GM21390 (cell line): ENCODE measurements around the gene SLC10A3.

ENCODE experiments used
- ATAC-seq: cut with Tn5 transposase; IDR thresholded peaks from one replicate; pipeline ENCODE4 v1.9.1; 2021; ENCODE audit not compliant: unreplicated experiment

Gene SLC10A3

DNA sequence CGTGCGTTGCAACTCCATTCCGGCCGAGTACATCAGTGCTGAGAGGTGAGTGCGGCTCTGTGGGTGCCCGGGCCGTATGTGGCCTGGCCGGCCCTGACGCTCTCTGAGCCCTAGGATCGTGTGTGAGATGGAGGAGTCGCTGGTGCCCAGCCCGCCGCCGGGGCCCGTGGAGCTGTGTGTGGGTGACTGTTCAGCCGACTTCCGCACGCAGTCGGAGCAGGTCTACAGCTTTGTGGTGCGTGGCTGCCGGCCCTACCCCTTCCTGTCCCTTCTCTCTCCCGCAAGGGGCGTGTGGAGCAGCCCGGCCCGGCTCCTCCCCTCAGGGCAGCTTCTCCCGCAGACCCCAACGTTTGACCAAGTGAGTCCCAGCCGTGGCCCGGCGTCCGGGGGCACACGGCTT lies 24.4 kb downstream of the SLC10A3 start:
- no peak for ATAC-seq

DNA sequence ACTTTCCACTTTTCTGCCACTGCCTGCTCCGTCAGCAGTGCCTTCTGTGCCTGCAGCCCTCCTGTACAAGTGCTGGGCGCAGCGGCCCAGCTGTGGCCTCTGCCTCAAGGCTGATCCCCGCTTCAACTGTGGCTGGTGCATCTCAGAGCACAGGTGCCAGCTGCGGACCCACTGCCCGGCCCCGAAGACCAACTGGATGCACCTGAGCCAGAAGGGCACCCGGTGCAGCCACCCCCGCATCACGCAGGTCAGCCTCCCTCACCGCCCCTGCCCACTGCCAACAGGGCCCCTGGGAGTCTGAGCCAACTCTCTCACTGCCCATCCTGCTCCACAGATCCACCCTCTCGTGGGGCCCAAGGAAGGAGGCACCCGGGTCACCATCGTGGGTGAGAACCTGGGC lies 24.8 kb downstream of the SLC10A3 start:
- ATAC-seq = no peak

DNA sequence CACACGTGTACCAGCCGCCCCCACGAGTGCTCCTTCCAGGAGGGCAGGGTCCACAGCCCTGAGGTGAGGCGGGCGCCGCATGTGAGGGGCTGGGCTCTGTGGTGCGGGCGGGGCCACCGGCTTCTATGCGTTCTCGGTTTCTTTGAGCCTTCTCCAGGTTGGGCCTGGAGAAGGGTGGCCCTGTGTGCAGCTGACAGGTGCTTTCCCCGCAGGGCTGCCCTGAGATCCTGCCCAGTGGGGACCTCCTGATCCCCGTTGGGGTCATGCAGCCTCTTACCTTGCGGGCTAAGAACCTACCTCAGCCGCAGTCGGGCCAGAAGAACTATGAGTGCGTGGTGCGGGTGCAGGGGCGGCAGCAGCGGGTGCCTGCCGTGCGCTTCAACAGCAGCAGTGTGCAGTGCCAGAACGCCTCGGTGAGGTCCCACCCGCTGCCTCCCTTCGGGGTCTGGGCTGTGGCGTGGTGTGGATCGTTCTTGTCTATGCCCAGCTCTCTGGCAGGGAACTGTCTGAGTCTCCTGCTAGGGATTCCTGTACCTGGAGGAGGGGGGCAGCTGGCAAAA lies 25.5 kb downstream of the SLC10A3 start:
- ATAC-seq = no peak

DNA sequence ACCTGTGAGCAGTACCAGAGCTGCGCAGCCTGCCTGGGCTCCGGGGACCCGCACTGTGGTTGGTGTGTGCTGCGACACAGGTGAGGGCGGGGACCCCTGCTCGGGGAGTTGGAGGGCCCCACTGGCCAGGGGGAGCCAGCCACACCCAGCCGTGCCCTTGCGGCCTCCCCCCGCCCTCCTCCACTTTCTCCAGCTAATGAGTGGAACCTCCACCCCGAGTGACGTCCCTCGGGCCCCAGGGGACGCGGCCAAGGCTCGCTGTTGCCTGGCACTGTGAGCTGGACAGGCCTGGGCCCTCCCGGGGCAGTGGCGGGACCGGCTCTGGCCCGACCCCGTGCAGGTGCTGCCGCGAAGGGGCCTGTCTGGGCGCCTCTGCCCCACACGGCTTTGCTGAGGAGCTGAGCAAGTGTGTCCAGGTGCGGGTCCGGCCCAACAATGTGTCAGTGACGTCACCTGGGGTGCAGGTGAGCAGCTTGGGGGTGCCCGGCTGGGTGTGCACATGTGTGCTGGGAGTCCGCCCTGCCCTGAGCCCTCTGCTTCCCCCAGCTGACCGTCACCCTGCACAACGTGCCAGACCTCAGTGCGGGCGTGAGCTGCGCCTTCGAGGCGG lies 26.7 kb downstream of the SLC10A3 start:
- ATAC-seq = no peak

DNA sequence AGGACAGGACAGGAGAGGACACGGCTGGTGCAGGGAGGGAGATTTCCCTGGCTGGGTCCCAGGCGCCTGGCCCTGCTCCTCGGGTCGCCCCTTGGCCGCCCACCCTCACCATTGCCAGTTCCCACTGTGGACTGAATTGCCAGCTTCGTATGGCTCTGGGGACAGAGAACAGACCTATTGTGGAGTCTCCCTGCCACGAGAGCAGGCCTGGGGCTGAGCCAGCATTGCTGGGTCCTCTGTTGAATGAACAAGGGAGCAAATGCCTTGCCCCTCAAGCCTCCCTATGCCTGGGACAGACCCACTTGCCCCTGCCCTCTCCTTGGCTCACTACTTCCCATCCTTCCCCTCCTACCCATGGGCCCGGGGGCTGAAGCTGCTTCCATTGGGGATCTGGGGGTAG lies 28.0 kb downstream of the SLC10A3 start:
- no peak for ATAC-seq

DNA sequence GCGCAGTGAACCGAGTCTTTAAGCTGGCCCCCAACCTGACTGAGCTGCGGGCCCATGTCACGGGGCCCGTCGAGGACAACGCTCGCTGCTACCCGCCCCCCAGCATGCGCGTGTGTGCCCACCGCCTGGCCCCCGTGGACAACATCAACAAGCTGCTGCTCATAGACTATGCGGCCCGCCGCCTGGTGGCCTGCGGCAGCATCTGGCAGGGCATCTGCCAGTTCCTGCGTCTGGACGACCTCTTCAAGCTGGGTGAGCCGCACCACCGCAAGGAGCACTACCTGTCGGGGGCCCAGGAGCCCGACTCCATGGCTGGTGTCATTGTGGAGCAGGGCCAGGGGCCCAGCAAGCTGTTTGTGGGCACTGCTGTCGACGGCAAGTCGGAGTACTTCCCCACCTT lies 30.1 kb downstream of the SLC10A3 start:
- no peak for ATAC-seq

DNA sequence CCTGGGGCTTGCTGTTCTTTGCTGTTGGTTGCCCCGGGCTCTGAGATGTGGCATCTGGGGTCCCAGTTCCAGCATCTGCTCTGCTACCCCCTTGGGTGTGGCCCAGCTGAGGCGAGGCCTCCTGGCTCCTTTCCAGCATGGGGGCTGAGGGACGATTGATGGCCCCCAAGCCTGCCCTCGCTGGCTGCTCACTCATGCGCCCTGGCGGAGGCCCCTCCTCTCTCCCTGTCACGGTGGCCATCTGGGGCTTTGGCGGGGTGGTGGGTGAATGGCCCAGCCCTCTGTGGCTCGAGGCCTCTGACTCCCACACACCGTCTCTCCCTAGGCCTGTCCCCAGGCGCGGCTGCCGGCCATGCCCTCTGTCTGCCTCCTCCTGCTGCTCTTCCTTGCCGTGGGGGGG lies 30.6 kb downstream of the SLC10A3 start:
- no peak for ATAC-seq

DNA sequence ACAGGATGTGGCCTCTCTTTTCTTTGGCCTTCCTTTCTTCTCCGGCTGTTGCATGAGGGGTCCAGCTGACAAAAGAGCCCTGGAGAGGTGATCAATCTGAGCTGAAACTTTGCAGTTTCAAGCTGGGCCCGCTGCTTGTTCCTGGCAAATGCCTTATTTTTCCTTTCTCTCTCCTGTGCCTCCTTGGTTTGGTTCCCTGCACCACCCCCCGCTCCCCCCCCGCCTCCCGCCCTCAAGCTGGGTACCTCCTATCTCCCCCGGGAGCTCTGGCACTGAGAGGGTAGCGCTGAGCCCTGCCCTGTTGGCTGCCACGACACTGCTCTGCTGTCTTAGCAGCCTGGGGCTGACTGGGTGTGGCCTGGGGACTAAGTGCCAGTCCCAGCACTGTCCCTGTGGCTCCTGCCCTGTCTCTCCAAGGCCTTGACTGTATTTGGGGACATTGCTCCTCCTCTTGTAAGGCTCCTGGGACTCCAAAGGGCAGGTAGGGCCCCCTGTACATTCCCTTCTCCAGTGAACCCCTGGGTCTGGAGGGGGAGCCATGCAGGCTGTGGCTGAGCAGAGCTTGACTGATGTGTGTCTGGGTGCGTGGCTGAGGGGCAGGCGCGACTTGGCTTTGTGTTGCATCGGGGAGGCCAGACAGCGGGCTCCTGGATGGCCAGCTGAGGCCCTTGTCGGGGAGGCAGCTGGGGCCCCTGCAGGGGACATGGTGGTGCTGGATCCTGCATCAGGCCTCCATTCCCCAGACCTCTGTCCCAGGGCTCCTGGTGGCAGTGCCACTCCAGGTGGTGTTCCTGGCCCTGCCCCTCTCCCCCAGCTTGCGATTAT lies 31.3 kb downstream of the SLC10A3 start:
- no peak for ATAC-seq

DNA sequence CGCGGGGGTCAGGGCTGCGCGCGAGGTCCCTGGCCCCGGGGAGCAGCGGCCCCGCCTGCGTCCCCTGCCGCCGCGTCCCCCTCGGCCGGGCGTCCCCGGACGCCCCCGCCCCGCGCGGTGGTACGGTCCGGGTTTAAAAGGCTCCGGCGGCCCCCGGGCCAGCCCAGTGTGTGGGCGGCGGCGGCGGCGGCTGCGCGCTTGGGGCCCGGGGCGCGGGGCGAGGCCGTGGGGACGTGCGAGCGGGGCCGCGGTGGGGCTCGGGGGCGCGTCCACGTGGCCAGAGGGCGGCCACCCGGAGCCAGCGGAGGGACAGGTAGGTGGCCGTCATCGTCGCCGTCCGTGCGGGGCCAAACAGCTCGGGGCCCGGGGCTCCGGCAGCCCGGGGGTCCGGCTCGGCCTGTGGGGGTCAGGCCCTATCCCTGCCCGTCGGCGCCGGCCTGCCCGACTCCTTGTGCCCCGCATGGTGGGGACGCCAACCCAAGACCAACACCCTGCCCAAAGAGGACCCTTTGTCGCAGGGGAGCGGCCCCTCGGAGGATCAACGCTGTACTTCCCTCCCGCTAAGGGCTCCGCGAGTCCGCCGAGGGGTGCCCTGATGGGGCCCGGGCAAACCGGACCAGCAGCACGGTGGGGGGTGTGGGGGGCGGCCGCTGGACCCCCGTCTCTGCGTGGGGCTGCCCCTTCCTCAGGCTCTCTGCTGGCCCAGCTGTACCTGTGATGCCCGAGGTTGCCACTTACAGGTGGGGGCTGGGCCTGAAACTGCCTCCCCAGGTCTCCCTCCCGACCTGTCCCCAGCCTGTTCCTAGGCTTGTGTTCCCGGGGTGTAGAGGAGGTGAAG lies 32.1 kb downstream of the SLC10A3 start, which contains the start of gene PLXNA3:
TSS of gene PLXNA3 (plus strand) at position 166 of the 838 bp plus-strand sequence. CDS start 1,903 bp downstream, outside the sequence.
- ATAC-seq = peak; percentile 61

DNA sequence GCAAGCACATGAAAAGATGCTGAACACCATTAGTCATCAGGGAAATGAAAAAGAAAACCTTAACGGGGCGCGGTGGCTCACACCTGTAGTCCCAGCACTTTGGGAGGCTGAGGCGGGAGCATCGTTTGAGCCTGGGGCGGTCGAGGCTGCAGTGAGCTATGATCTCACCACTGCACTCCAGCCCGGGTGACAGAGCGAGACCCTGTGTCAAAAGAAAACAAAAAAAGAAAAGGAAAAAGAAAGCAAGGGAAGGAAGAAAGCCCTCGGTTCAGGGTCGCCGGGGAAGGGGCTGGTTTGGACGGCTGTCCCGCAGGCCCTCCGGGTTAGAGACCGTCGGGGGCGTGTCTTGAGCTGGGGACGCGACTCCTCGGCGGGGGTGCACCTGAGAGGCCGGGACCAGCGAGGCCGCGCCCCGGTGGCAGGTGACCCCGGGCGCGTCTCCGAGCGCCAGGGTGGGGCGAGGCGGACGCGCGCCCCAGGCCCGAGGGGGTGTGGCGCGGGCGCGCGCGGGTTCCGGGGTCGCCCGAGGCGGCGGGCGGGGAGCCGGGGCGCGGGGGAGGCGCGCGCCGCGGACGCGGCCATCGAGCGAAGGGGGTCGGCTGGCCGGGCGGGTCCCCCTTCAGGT lies 32.8 kb downstream of the SLC10A3 start:
- ATAC-seq = peak; percentile 64

DNA sequence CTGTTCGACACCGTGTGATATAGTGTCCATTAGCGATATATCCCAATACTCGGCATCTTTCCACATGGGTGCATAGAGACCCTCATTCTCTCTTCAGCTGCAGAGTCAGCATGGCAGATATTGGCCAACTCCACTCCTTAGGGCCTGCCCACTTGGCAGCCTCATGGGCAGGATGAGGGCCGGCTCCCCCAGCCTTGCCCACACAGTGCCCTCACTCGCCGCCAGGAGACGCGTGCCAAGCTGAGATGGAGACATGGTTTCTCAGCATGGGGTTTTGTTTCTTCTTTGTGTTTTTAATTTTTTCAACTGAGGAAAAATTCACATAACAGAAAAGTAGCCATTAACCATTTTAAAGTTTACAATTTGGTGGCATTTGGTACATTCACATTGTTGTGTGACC lies 37.6 kb downstream of the SLC10A3 start:
- no peak for ATAC-seq

DNA sequence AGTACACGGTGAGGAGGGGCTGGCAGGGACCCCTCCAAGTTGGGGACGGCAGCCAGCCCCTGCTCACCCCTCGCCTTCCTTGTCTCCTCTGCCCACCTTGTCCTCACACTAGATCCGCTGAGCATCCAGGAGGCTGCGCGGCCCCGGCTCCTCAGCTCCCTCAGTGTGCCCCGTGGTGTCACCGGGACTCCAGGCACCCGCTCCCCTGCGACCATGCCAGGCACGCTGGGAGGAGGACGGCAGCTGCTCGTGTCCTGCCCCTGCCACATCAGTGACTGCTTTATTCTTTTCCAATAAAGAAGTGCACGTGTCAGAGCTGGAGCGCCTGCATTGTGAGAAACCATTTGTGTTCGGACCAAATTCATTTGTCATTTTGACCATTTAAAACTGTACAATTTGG lies 40.1 kb downstream of the SLC10A3 start:
- no peak for ATAC-seq

DNA sequence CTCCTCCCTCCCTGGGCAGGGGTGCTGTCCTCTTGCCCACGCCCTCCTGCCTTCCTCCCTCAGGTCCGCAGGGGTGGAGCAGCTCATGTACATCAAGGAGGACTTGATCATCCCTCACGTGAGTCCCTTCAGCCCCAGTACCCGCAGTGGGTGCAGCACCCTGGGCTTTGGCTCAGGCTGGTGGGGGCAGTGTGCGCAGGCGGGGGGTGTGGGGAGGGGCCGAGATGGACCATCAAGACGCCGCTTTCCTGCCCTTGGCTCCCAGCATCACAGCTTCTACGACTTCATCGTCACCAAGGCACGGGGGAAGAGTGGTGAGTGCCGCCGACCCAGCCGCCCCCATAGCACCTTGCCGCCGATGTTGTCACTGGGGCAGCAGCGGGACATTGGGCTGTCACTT lies 40.8 kb downstream of the SLC10A3 start:
- no peak for ATAC-seq

DNA sequence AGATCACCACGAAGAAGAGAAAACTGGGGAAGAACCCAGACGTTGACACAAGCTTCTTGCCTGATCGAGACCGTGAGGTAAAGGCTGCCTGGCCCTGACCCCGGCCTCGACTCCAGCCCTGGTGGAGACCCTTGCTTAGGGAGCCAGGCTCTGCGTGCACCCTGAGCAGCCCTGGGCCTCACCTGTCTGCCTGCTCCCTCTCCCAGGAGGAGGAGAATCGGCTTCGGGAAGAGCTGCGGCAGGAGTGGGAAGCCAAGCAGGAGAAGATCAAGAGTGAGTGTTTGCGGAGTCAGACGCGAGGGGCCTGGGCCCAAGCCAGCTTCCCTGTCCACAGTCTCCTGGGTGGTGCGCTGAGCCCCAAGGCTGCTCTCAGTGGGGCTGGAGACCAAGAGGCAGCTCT lies 41.9 kb downstream of the SLC10A3 start:
- no peak for ATAC-seq

DNA sequence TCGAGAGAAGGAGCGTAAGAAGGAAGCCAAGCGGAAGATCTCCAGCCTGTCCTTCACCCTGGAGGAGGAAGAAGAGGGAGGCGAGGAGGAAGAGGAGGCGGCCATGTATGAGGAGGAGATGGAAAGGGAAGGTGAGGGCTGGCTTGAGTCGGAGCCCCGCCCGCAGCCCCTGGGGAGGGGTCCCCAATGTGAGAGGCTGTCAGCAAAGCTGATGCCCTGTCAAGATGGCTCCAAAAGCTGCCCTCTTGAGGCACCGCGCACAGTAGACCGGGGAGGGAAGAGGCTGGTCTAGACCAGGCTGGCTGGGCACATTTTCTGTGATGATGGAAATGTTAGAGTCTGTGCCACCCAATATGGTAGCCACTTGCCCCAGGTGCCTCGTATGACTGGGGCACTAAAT lies 44.0 kb downstream of the SLC10A3 start:
- no peak for ATAC-seq

DNA sequence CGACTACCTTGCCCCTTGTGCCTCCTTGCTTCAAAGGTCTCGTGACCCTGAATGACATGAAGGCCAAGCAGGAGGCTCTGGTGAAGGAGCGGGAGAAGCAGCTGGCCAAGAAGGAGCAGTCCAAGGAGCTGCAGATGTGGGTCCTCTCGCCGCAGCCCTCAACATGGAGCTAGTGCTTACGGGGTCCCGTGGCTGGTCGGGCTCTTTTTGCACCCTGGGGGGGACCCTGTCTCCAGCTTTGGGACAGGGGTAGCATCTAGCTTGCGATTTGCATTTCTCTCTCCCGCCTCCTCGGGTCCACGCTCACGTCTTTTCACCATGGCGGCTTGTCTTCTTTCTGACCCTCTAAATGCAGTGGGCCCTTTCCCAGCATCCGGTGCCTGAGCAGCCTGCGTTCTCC lies 44.7 kb downstream of the SLC10A3 start:
- ATAC-seq = no peak

DNA sequence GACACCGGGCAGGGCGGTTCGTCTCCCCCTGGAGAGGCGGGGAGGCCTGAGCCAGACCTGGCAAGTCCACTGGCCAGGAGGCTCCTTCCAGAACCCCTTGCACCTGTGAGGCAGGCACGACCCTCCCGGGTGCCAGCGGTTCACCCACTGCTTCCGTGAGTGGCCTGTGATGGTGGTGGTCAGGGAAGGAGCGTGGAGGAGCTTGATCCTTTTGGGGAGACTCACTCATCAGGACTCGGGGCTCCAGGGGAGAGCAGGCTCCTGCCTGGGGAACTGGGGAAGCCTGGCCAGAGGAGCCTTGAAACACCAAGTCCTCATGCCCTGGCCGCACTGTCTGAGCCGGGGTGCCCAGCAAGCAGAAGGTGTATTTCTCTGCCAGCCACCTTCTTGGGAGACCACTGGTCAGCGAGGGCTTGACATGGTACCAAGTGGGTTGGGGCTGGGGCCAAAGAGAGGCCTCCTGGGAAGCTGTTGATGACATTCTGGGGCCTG lies 45.6 kb downstream of the SLC10A3 start:
- no peak for ATAC-seq

DNA sequence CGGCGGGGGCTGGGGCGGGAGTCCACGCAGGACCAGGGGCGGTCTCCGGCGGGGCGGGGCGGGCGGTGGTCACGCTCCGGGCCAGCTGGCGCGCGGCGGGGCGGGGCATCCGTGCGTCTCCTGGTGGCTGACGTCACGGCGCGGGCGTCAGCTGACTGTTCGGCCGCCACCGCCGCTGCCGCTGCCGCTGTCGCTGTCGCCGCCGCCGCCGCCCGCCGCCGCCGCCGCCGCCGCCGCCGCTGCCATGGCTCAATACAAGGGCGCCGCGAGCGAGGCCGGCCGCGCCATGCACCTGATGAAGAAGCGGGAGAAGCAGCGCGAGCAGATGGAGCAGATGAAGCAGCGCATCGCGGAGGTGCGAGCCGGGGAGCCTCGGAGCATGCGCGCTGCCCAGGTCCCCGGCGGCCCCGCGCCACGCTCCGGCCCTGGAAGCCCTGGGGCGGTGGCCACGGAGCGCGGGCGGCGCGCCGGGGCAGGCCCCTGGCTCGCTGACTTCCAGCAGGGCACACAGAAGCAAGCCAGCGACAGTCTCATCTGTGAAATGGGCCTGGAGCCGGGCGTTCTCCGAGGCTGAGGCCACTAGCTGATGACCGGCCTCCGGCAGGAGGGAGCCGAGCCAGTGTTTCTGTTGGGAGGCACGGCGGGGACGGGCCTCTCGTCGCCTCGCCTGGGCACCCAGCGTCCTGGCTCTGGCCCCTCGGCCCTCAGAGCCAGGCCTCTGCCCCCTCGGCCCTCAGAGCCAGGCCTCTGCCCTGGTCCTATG lies 46.3 kb downstream of the SLC10A3 start, which contains the start of gene FAM50A:
TSS of gene FAM50A (plus strand) at position 150 of the 763 bp plus-strand sequence. CDS start at position 245, 95 bp downstream.
- ATAC-seq = peak; percentile 78

DNA sequence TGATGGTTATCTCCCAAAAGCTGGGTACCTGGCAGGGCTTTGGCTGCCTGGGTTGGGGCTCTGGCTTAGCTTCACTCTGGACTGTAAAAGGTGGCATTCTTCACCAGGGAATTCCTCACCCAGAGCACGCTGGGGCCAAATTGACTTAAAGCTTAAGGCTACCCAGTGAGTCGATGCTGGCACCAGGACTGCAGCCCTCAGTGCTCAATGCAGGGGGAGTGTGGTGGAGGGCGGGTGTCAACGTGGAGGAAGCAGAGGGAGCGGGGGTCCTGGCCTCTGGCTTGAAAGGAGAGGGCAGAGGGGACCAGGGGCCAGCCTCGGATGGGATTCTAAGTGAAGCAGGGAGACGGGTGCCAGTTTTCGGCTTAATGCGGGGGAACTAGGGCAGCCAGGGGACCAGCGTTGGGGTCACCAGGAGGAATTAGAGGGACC lies 46.9 kb downstream of the SLC10A3 start:
- no peak for ATAC-seq
